Muscle layer of colon (tissue), 2 donors: ENCODE data around the gene ATP8A2.

Experiments used
- H3K27ac ChIP-seq: one replicate; pipeline ENCODE4 v1.7.0; 2013; ENCODE audit warnings: low read depth, mild to moderate bottlenecking, low read length, moderate library complexity
- H3K27me3 ChIP-seq, 2 donors: one replicate each; pipeline ENCODE4 v1.7.0; 2013; ENCODE audit warnings: low read length in 2 of 2, mild to moderate bottlenecking in 2 of 2; ENCODE audit not compliant: insufficient read depth in 2 of 2, control insufficient read depth in 1 of 2
- H3K36me3 ChIP-seq: one replicate; pipeline ENCODE4 v1.7.0; 2013; ENCODE audit warnings: mild to moderate bottlenecking, low read length; ENCODE audit not compliant: insufficient read depth
- H3K4me1 ChIP-seq: one replicate; pipeline ENCODE4 v1.7.0; 2013; ENCODE audit warnings: mild to moderate bottlenecking, low read length; ENCODE audit not compliant: insufficient read depth
- H3K4me3 ChIP-seq, 2 donors: one replicate each; pipeline ENCODE4 v1.7.0; 2013; ENCODE audit warnings: low read length in 2 of 2, low read depth in 1 of 2, mild to moderate bottlenecking in 1 of 2, moderate library complexity in 1 of 2
- H3K9ac ChIP-seq: one replicate; pipeline ENCODE4 v1.7.0; 2013; ENCODE audit warnings: low read length
- H3K9me3 ChIP-seq: one replicate; pipeline ENCODE4 v1.7.0; 2013; ENCODE audit warnings: mild to moderate bottlenecking, low read length
- donor health status: abdominal sarcoma.
- donor health status: Adenocarcinoma of cecum.

ATP8A2 gene

DNA sequence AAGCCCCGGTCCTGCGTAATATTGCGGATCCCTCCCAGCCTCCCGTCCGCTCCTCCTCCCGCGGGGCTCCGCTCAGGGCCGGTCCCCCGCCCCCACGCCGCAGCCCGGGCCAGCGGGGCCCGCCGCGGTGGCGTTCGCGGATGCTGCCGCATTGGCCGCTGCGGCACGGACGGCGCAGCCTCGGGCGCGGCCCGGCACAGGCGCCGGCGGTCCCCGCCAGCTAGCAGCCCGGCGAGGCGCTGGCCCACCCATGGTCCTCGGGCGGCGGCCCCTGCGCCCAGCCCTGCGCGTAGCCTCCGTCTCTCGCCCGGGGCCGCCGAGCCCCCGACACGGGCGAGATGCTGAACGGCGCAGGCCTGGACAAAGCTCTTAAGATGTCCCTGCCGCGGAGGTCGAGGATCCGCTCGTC, at the start of gene ATP8A2:
TSS of gene ATP8A2 (plus strand) at position 100 of the 409 bp plus-strand sequence. CDS start at position 339, 239 bp downstream.
- no peak within 1 kb of the TSS for H3K27ac ChIP-seq
- peaks cover 24 to 30% of the 10 kb centered on the region in 2 donors for H3K27me3 ChIP-seq
- H3K4me3 ChIP-seq = no peak within 1 kb of the TSS
- H3K9me3 ChIP-seq = no peaks in the 10 kb centered on the region
- H3K9ac ChIP-seq = no peak within 1 kb of the TSS
- H3K4me1 ChIP-seq = no peaks in the 10 kb centered on the region
- no peaks in the 10 kb centered on the region for H3K36me3 ChIP-seq

DNA sequence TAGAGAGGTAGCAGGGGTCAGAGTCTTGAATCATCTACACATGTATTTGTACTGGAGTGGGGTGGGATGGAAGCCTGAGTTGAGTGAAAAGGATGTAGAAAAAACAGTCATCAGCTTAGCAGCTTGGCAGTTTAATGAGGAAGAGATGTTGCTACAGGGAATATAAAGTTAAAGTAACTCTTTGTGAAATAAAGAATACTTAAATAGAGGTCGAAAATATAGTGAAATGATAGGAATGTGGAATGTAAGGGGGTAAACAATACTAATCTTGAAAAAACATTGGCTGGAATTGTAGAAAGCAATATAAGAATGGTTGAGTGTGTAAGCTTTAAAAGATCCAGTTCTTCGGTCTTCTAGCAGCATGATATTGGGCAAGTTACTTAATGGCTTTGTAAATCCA, 47.7 kb upstream of the ATP8A2 start:
- H3K27me3 ChIP-seq = no peaks in the 10 kb centered on the region
- no peaks in the 10 kb centered on the region for H3K9me3 ChIP-seq
- H3K36me3 ChIP-seq = peaks cover 43% of the 10 kb centered on the region

DNA sequence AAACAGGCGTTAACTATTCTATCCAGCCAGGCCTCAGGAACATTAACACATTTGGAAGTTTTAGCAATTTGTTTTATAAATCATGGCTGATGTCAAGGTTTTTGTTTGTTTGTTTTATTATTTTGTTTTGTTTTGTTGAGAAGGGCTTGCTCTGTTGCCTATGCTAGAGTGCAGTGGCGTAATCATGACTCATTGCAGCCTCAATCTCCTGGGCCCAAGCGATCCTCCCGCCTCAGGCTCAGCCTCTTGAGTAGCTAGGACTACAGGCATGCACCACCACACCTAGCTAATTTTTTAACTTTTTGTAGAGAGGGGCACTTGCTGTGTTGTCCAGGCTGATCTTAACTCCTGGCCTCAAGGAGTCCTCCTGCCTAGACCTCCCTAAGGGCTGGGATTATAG, 42.1 kb upstream of the ATP8A2 start:
- H3K4me3 ChIP-seq = no peak overlapping the region
- peaks cover 56% of the 10 kb centered on the region for H3K36me3 ChIP-seq
- H3K9ac ChIP-seq = no peak overlapping the region
- H3K4me1 ChIP-seq = no peaks in the 10 kb centered on the region
- H3K9me3 ChIP-seq = no peaks in the 10 kb centered on the region
- H3K27ac ChIP-seq = no peak overlapping the region
- no peaks in the 10 kb centered on the region for H3K27me3 ChIP-seq

More for the DNA sequence above, 47.7 kb upstream of the ATP8A2 start:
- Histone ChIP-seq H3K9ac (no peak overlapping the region), H3K27ac (no peak overlapping the region), H3K4me3 (no peak overlapping the region), H3K4me1 (no peaks in the 10 kb centered on the region)

DNA sequence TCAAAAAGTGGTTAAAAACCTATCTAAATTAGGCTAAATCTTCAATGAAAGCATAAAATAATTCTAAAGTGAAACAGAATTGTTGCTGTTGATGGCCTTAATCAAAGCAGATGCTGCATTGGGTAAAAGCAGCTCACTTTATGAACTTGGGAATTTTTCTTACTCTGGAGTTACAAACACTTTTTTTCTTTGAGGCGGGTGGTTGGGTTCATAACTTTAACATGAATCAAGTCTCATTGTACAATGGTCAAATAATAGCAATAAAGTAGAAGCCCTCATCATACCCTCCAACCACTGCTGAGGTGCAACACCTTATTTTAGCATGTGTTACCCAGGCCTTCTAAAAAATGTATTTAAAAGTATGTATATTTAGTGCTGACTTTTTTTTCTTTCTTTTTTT, 41.2 kb upstream of the ATP8A2 start:
- no peaks in the 10 kb centered on the region for H3K27me3 ChIP-seq
- H3K36me3 ChIP-seq = peaks cover 56% of the 10 kb centered on the region
- H3K4me1 ChIP-seq = no peaks in the 10 kb centered on the region
- H3K9ac ChIP-seq = no peak overlapping the region
- H3K4me3 ChIP-seq = no peak overlapping the region
- no peak overlapping the region for H3K27ac ChIP-seq
- H3K9me3 ChIP-seq = no peaks in the 10 kb centered on the region

DNA sequence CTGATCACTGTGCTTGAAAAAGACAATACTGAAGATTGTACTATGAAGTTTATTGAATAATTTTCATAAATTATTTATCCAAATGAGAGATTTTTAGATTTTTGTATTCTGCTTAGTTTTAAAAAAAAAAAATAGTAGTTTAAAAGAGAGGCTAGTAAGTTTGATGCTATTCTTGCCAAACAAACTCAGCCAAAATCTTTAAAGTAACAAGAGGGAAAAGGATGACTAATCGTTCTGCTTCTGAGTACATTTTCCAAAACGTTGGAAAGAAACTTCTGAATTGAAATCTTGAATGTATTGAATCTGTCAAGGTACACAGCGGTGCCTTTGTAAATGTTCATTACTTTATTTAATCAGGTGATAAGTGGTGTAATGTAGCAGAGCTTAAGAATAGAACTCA, 35.9 kb upstream of the ATP8A2 start:
- Histone ChIP-seq H3K4me1 (no peaks in the 10 kb centered on the region), H3K36me3 (peaks cover 48% of the 10 kb centered on the region)

DNA sequence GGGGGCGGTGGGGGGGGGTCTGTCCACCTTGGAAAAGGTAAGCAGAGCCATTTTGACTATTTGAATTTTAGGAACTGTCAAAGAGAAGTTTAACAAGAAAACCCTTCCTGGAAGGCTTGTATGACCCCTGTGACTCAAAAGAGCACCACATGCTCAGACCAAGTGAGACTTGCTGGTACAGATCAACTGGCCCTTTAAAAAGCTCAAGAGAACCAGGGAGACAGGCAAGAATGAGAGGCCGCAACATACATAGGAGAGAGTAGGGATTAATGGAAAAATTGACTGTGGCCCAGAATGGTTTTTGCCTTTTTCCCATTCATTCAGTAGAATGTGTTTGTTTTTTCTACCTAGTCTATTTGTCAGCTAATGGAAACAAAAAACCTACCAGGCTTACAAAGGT, 26.2 kb upstream of the ATP8A2 start:
- Histone ChIP-seq H3K27me3 (no peaks in the 10 kb centered on the region), H3K27ac (no peak overlapping the region), H3K4me3 (no peak overlapping the region), H3K4me1 (no peaks in the 10 kb centered on the region), H3K36me3 (no peaks in the 10 kb centered on the region), H3K9me3 (no peaks in the 10 kb centered on the region), H3K9ac (no peak overlapping the region)

More for the DNA sequence above, 35.9 kb upstream of the ATP8A2 start:
- no peak overlapping the region for H3K27ac ChIP-seq
- no peaks in the 10 kb centered on the region for H3K9me3 ChIP-seq
- no peak overlapping the region for H3K4me3 ChIP-seq
- no peak overlapping the region for H3K9ac ChIP-seq
- no peaks in the 10 kb centered on the region for H3K27me3 ChIP-seq

DNA sequence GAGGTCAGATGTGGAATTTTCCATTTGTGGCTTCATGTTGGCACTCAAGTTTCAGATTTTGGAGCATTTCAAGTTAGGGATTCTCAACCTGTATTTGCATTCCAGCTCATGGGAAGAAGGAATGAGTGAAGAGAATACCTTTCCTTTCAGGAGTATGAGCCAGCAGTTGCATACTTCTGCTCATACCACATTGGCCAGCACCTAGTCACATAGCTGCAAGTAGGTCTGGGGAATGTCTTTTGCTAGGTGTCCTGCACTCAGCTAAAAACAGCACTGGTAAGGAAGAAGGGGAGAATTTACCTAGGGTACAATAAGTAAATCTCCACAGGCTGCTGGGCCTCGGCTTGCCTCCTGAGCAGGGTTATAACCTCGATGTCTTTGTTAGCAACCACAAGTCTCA, 24.6 kb upstream of the ATP8A2 start:
- Histone ChIP-seq H3K27ac (no peak overlapping the region), H3K9ac (no peak overlapping the region), H3K4me3 (no peak overlapping the region), H3K27me3 (no peaks in the 10 kb centered on the region), H3K4me1 (no peaks in the 10 kb centered on the region), H3K9me3 (no peaks in the 10 kb centered on the region), H3K36me3 (no peaks in the 10 kb centered on the region)

DNA sequence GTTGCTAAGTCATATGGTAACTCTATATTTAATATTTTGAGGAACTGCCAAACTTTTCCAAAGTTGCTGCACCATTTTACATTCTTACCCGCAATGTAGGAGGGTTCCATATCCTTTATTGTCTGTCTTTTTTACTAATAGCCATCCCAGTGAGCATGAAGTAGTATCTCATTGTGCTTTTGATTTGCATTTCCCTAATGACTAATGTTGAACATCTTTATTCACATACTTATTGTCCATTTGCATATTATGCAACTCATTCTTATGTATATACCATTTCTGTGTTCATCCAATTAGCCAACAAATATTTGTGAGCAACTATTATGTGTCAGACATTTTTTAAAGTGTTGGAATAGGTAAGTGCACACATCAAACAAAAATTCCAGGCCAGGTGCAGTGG, 20.4 kb upstream of the ATP8A2 start:
- H3K27me3 ChIP-seq = no peaks in the 10 kb centered on the region
- no peak overlapping the region for H3K9ac ChIP-seq
- H3K27ac ChIP-seq = no peak overlapping the region
- H3K9me3 ChIP-seq = no peaks in the 10 kb centered on the region
- H3K4me3 ChIP-seq = no peak overlapping the region
- no peaks in the 10 kb centered on the region for H3K36me3 ChIP-seq
- H3K4me1 ChIP-seq = no peaks in the 10 kb centered on the region

DNA sequence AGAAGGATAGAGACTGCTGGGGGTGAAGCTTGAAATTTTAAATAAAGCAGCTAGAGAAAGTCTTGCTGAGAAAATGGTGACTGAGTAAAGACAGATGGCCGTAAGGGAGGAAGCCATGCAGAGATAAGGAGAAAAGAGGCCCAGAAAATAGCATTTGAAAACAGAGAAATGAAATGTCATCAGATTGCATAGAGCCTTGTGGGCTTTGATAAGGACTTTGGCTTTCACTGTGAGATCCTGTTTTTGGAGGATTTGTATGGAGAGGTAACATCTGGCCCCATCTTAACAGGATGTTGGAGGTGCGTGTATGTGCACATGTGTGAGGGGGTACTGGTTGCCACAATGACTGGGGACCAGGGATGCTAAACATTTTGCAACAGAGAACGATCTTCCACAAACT, 19.5 kb upstream of the ATP8A2 start:
- Histone ChIP-seq H3K27me3 (no peaks in the 10 kb centered on the region), H3K36me3 (no peaks in the 10 kb centered on the region), H3K27ac (no peak overlapping the region), H3K9me3 (no peaks in the 10 kb centered on the region), H3K9ac (no peak overlapping the region), H3K4me3 (no peak overlapping the region), H3K4me1 (no peaks in the 10 kb centered on the region)

DNA sequence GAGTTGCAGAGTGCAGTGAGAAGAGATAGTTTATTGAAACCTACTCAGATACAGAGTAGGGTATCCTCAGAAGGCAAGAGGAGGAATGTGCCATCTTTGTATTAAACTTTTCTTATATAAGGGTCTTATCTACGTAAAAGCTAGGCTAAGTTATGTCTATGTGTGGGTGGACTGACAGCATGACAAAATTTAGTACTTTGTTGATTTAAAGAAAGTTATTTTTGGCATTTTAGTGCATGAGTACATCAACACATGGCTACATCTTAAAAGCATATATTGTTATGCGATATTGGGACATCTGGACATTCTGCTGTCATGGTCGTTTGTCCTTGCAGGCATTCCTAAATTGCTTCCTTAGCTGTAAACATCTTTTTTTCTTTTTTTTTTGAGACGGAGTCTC, 19.0 kb upstream of the ATP8A2 start:
- H3K4me1 ChIP-seq = no peaks in the 10 kb centered on the region
- no peaks in the 10 kb centered on the region for H3K9me3 ChIP-seq
- no peaks in the 10 kb centered on the region for H3K27me3 ChIP-seq
- no peak overlapping the region for H3K27ac ChIP-seq
- H3K36me3 ChIP-seq = no peaks in the 10 kb centered on the region
- H3K9ac ChIP-seq = no peak overlapping the region
- H3K4me3 ChIP-seq = no peak overlapping the region

DNA sequence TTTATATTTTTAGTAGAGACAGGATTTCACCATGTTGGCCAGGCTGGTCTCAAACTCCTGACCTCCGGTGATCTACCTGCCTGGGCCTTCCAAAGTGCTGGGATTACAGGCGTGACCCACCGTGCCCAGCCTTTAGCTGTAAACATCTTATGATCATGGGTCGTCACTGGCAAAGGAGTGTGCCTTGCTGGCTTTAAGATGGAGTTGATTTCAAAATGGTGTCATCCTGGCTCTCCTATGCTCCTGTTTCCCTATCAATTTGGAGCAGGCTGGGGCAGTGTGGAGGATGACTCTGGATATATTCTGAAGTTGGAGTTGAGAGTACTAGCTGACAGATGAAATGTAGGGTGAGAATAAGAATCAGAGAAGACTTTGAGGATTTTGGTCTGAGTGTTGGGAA, 18.4 kb upstream of the ATP8A2 start:
- H3K36me3 ChIP-seq = no peaks in the 10 kb centered on the region
- H3K4me3 ChIP-seq = no peak overlapping the region
- no peaks in the 10 kb centered on the region for H3K9me3 ChIP-seq
- H3K27me3 ChIP-seq = no peaks in the 10 kb centered on the region
- no peak overlapping the region for H3K27ac ChIP-seq
- H3K9ac ChIP-seq = no peak overlapping the region
- no peaks in the 10 kb centered on the region for H3K4me1 ChIP-seq

DNA sequence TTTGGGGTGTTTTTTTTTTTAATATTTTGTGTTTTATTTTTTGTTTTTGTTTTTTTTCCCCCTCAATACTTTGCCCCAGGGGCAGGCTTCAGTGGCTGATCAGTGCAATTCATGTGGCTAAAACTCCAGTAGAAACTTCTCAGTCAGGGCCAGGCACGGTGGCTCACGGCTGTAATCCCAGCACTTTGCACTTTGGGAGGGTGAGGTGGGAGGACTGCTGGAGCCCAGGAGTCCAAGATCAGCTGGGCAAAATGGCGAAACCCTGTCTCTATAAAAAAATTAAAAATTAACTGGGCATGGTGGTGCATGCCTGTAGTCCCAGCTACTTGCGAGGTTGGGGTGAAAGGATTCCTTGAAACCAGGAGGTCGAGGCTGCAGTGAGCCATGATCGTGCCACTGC, 17.4 kb upstream of the ATP8A2 start:
- Histone ChIP-seq H3K36me3 (no peaks in the 10 kb centered on the region), H3K4me3 (no peak overlapping the region), H3K27ac (no peak overlapping the region), H3K9ac (no peak overlapping the region), H3K9me3 (no peaks in the 10 kb centered on the region), H3K4me1 (no peaks in the 10 kb centered on the region), H3K27me3 (no peaks in the 10 kb centered on the region)
